C4-2B (cell line): ENCODE measurements around the gene PHYKPL.

ENCODE experiments used
- ZFX ChIP-seq: fragments of 450-650 bp; IDR thresholded peaks from 2 replicates; pipeline ENCODE4 v1.6.1; 2017
- TF ChIP-seq, protein P1 (sequence below): fragments of 450-650 bp; conservative IDR thresholded peaks from 2 replicates; pipeline ENCODE4 v1.5.1; 2017; ENCODE audit warnings: mild to moderate bottlenecking

GRCh38 chr5:178199581-178200434 lies 32.8 kb downstream of the PHYKPL start:
- TF ChIP-seq, protein P1, sequence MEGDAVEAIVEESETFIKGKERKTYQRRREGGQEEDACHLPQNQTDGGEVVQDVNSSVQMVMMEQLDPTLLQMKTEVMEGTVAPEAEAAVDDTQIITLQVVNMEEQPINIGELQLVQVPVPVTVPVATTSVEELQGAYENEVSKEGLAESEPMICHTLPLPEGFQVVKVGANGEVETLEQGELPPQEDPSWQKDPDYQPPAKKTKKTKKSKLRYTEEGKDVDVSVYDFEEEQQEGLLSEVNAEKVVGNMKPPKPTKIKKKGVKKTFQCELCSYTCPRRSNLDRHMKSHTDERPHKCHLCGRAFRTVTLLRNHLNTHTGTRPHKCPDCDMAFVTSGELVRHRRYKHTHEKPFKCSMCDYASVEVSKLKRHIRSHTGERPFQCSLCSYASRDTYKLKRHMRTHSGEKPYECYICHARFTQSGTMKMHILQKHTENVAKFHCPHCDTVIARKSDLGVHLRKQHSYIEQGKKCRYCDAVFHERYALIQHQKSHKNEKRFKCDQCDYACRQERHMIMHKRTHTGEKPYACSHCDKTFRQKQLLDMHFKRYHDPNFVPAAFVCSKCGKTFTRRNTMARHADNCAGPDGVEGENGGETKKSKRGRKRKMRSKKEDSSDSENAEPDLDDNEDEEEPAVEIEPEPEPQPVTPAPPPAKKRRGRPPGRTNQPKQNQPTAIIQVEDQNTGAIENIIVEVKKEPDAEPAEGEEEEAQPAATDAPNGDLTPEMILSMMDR, result no peak
- TF ChIP-seq ZFX, result no peak
